Measurements from ENCODE around the gene MCTP1.

- TF ChIP-seq, protein P1, sequence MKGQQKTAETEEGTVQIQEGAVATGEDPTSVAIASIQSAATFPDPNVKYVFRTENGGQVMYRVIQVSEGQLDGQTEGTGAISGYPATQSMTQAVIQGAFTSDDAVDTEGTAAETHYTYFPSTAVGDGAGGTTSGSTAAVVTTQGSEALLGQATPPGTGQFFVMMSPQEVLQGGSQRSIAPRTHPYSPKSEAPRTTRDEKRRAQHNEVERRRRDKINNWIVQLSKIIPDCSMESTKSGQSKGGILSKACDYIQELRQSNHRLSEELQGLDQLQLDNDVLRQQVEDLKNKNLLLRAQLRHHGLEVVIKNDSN (IDR thresholded peaks at IDR 0.05), result no peak
- no peak for TF ChIP-seq EP300 (IDR thresholded peaks at IDR 0.05; ENCODE audit: borderline replicate concordance)
- TF ChIP-seq TAF1 (IDR thresholded peaks at IDR 0.05; ENCODE audit: low read depth), result no peak
- no peak for TF ChIP-seq REST (IDR thresholded peaks at IDR 0.05; ENCODE audit: low read depth)
- no peak for TF ChIP-seq RAD21 (IDR thresholded peaks at IDR 0.05; ENCODE audit: low read depth)
- no peak for TF ChIP-seq NFIC (IDR thresholded peaks at IDR 0.05)
- TF ChIP-seq TCF12 (IDR thresholded peaks at IDR 0.05; ENCODE audit: low read depth), result no peak
Observed at GRCh38 chr5:94811331-94811730, 473.6 kb downstream of the MCTP1 start.
